ENCODE results near the gene STK10.
A peak's percentile ranks its signal among the peaks of the same experiment; 100 is the strongest.

Gene STK10

GRCh38 chr5:172172912-172173563 lies 15.0 kb downstream of the STK10 start:
- peak overlapping the region; percentile 94 for H3K27ac ChIP-seq (ENCODE audit: low read depth, low read length, poor library complexity, severe bottlenecking)

GRCh38 chr5:172171118-172171517 lies 16.9 kb downstream of the STK10 start:
- Histone ChIP-seq H3K79me2 (ENCODE audit: insufficient read depth, low read length) (peaks cover 6% of the 10 kb centered on the region; the same call in 1 of the 2 replicates), H4K20me1 (ENCODE audit: insufficient read depth, low read length) (no peaks in the 10 kb centered on the region), H3K4me3 (ENCODE audit: low read depth, low read length, poor library complexity, severe bottlenecking) (no peak overlapping the region), H3K27me3 (ENCODE audit: insufficient read depth, low read length) (no peaks in the 10 kb centered on the region), H3F3A (ENCODE audit: insufficient read depth, low read length) (0 out of 2 replicates have a peak, but pooled peaks cover 5% of the 10 kb centered on the region), H2AFZ (ENCODE audit: low read length) (no peak overlapping the region), H3K9ac (ENCODE audit: low read length) (no peak overlapping the region), H3K4me1 (ENCODE audit: insufficient read depth, low read length, severe bottlenecking) (peaks cover 28% of the 10 kb centered on the region), H3K9me3 (ENCODE audit: low read length) (no peaks in the 10 kb centered on the region), H3K27ac (ENCODE audit: low read depth, low read length, poor library complexity, severe bottlenecking) (no peak overlapping the region), H3K4me2 (ENCODE audit: low read length) (no peak overlapping the region), H3K36me3 (ENCODE audit: insufficient read depth, low read length) (peaks cover 3% of the 10 kb centered on the region; the same call in 1 of the 2 replicates), H3K9me2 (ENCODE audit: low read depth, low read length) (no peaks in the 10 kb centered on the region)
- TF ChIP-seq CTCF (IDR thresholded peaks at IDR 0.05; ENCODE audit: low read length) = no peak
- TF ChIP-seq EZH2 (IDR thresholded peaks at IDR 0.05; ENCODE audit: borderline replicate concordance, low read length) = no peak

More at GRCh38 chr5:172172912-172173563, 15.0 kb downstream of the STK10 start:
- Histone ChIP-seq H3K9me3 (ENCODE audit: low read length) (no peaks in the 10 kb centered on the region), H3K79me2 (ENCODE audit: insufficient read depth, low read length) (peaks cover 9% of the 10 kb centered on the region; the same call in 1 of the 2 replicates), H3K4me2 (ENCODE audit: low read length) (no peak overlapping the region; the same call in 1 of the 2 replicates), H4K20me1 (ENCODE audit: insufficient read depth, low read length) (no peaks in the 10 kb centered on the region), H3K9me2 (ENCODE audit: low read depth, low read length) (no peaks in the 10 kb centered on the region), H3K27me3 (ENCODE audit: insufficient read depth, low read length) (no peaks in the 10 kb centered on the region), H2AFZ (ENCODE audit: low read length) (no peak overlapping the region), H3K4me1 (ENCODE audit: insufficient read depth, low read length, severe bottlenecking) (peaks cover 37% of the 10 kb centered on the region), H3F3A (ENCODE audit: insufficient read depth, low read length) (0 out of 2 replicates have a peak, but pooled peaks cover 6% of the 10 kb centered on the region), H3K4me3 (ENCODE audit: low read depth, low read length, poor library complexity, severe bottlenecking) (no peak overlapping the region), H3K36me3 (ENCODE audit: insufficient read depth, low read length) (no peaks in the 10 kb centered on the region), H3K9ac (ENCODE audit: low read length) (no peak overlapping the region)
- TF ChIP-seq EZH2 (IDR thresholded peaks at IDR 0.05; ENCODE audit: borderline replicate concordance, low read length) (no peak), CTCF (IDR thresholded peaks at IDR 0.05; ENCODE audit: low read length) (no peak)

- H3K4me1 ChIP-seq (ENCODE audit: insufficient read depth, low read length, severe bottlenecking) = peaks cover 28% of the 10 kb centered on the region
- no peaks in the 10 kb centered on the region for H4K20me1 ChIP-seq (ENCODE audit: insufficient read depth, low read length)
- no peak overlapping the region for H2AFZ ChIP-seq (ENCODE audit: low read length)
- no peak overlapping the region for H3K9ac ChIP-seq (ENCODE audit: low read length)
- H3K9me3 ChIP-seq (ENCODE audit: low read length) = no peaks in the 10 kb centered on the region
- H3K27ac ChIP-seq (ENCODE audit: low read depth, low read length, poor library complexity, severe bottlenecking) = no peak overlapping the region
- H3K27me3 ChIP-seq (ENCODE audit: insufficient read depth, low read length) = no peaks in the 10 kb centered on the region
- 0 out of 2 replicates have a peak, but pooled peaks cover 3% of the 10 kb centered on the region for H3K79me2 ChIP-seq (ENCODE audit: insufficient read depth, low read length)
- H3K36me3 ChIP-seq (ENCODE audit: insufficient read depth, low read length) = peaks cover 5% of the 10 kb centered on the region; the same call in 1 of the 2 replicates
- no peaks in the 10 kb centered on the region for H3F3A ChIP-seq (ENCODE audit: insufficient read depth, low read length)
- no peak overlapping the region for H3K4me3 ChIP-seq (ENCODE audit: low read depth, low read length, poor library complexity, severe bottlenecking)
- no peak for TF ChIP-seq CTCF (IDR thresholded peaks at IDR 0.05; ENCODE audit: low read length)
- TF ChIP-seq EZH2 (IDR thresholded peaks at IDR 0.05; ENCODE audit: borderline replicate concordance, low read length) = no peak
- H3K9me2 ChIP-seq (ENCODE audit: low read depth, low read length) = no peaks in the 10 kb centered on the region
- H3K4me2 ChIP-seq (ENCODE audit: low read length) = no peak overlapping the region
Observed at GRCh38 chr5:172170251-172170701, 17.7 kb downstream of the STK10 start.
